PC-9 (cell line): ENCODE results near the gene IFNA17. TPM values are rescaled to one million over a fixed set of nuclear protein-coding genes. Genes with fewer than 3 reads are reported as not detected.
"Not testable (repeated sequence)": the region's sequence is repeated elsewhere in the genome, so short reads cannot be mapped to it uniquely, and the experiment has no call there.

Experiments used
- BruUV-seq: library from RNA; stranded (reverse); fragments of 400-500 nt; replicated peaks from 2 replicates; lab custom pipeline; 2021; lab: Mats Ljungman, UMichigan
- CTCF ChIA-PET: fragments of 300-600 bp; sonication (Branson Sonifier 250); formaldehyde crosslinking; loops from one replicate; lab custom pipeline; 2022; ENCODE audit warnings: antibody characterized with exemption; lab: Charles Lee
- POLR2A ChIA-PET: fragments of 300-600 bp; sonication (Branson Sonifier 250); formaldehyde crosslinking; loops from one replicate; lab custom pipeline; 2022; ENCODE audit warnings: antibody characterized with exemption; ENCODE audit not compliant: unreplicated experiment; lab: Charles Lee
- DNase-seq, 2 experiments: peaks; one replicate each; pipeline versions ENCODE4 v3.0.0 to v3.0.0-alpha.2; 2015 to 2022; ENCODE audit warnings: mixed read lengths in 1 of 2
- H2AFZ ChIP-seq: fragments of 200-600 bp; sonication (generic); 2 replicates; pipeline ENCODE4 v1.8.1; 2017; ENCODE audit warnings: antibody characterized with exemption
- H3F3A ChIP-seq: fragments of 200-600 bp; sonication (generic); 2 replicates; pipeline ENCODE4 v1.8.1; 2017; ENCODE audit warnings: antibody characterized with exemption, mild to moderate bottlenecking, low read depth; ENCODE audit not compliant: insufficient read depth
- H3K27ac ChIP-seq: fragments of 200-600 bp; sonication (generic); 2 replicates; pipeline ENCODE4 v1.6.1; 2016; ENCODE audit warnings: mixed run types
- H3K27me3 ChIP-seq: fragments of 200-600 bp; sonication (generic); 2 replicates; pipeline ENCODE4 v1.6.1; 2016; ENCODE audit warnings: low read depth, mixed run types; ENCODE audit not compliant: insufficient read depth
- H3K36me3 ChIP-seq: fragments of 200-600 bp; sonication (generic); 2 replicates; pipeline ENCODE4 v1.6.1; 2016; ENCODE audit warnings: low read depth, mixed run types
- H3K4me1 ChIP-seq: fragments of 200-600 bp; sonication (generic); replicated peaks from 2 replicates; pipeline ENCODE4 v1.6.1; 2016; ENCODE audit warnings: mixed run types; ENCODE audit not compliant: insufficient read depth
- H3K4me2 ChIP-seq: fragments of 200-600 bp; sonication (generic); 2 replicates; pipeline ENCODE4 v1.6.1; 2017; ENCODE audit warnings: mixed run types
- H3K4me3 ChIP-seq: fragments of 200-600 bp; sonication (generic); 2 replicates; pipeline ENCODE4 v1.6.1; 2016; ENCODE audit warnings: mixed run types
- H3K79me2 ChIP-seq: fragments of 200-600 bp; sonication (generic); 2 replicates; pipeline ENCODE4 v1.6.1; 2017; ENCODE audit warnings: low read depth, mixed run types
- H3K9me2 ChIP-seq: fragments of 200-600 bp; sonication (generic); 2 replicates; pipeline ENCODE4 v1.8.1; 2017; ENCODE audit warnings: mild to moderate bottlenecking; ENCODE audit not compliant: insufficient read depth
- H3K9me3 ChIP-seq: fragments of 200-600 bp; sonication (generic); 2 replicates; pipeline ENCODE4 v1.8.1; 2016; ENCODE audit warnings: low read depth; ENCODE audit not compliant: insufficient read depth
- H4K20me1 ChIP-seq: fragments of 200-600 bp; sonication (generic); 2 replicates; pipeline ENCODE4 v1.8.1; 2017; ENCODE audit not compliant: insufficient read depth
- intact Hi-C: fragments of 100-400 bp; cut with micrococcal nuclease; formaldehyde crosslinking; loops from one replicate; pipeline ENCODE4 v1.10.0; 2022; ENCODE audit not compliant: unreplicated experiment
- total RNA-seq: library from RNA; stranded (reverse); gene quantifications from 2 replicates; pipeline ENCODE4 v1.2.3, GENCODE V29; 2021
- TF ChIP-seq, protein P1 (sequence below): fragments of 200-600 bp; sonication (generic); conservative IDR thresholded peaks from 2 replicates; pipeline ENCODE4 v1.6.1; 2017; ENCODE audit warnings: mixed run types, antibody characterized with exemption, mild to moderate bottlenecking, moderate library complexity

The IFNA17 gene
- total RNA-seq, 1 experiment from 2014 or later = not detected

DNA sequence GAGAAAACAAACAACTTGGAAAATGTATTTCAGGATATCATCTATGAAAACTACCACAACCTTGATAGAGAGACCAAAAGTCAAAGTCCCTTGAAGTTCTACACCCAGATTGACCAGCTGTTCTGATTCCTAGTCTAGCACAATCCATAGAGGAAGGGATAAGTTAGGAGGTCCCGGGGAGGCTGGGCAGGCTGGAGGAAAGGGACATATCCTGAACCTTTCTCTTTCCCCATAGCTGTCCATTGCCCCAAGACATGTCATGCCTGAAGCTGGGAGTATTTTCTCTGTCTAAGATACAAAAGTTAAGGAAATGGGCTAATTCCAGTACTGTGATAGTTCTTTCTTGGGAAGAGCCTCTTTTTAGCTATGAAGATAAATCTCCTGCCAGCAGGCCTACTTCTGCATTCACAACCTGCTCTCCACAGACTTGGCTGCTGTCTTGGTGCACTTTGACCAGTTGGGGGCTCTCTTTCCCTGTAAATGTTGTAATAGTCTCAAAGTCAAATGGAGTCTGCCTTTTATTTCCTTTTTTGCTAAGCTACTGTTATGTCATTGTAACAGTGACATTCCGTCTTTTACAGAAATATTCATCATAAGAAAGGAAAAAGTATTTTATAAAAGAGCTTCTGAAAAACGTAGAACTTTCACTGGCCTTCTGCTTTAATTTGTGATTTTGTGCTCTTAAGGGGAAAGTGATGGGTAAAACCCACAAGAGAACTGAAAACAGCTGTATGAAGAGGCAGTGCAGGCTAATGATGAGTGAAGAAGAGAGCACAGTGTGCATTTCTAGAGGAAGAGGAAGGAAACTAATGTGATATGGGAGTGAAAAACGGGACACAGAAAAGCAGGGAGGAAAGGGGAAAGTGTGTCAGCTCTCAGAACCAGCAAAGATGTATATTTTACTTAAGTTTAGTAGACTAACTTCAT lies 44.9 kb downstream of the IFNA17 start:
- H3K36me3 ChIP-seq, H3K27me3 ChIP-seq, H3K9me2 ChIP-seq, H3K4me2 ChIP-seq, H2AFZ ChIP-seq, intact Hi-C loops, H4K20me1 ChIP-seq, H3K4me1 ChIP-seq, H3K79me2 ChIP-seq, H3K27ac ChIP-seq, H3K9me3 ChIP-seq, BruUV-seq, POLR2A ChIA-PET, H3F3A ChIP-seq, CTCF ChIA-PET, H3K4me3 ChIP-seq: not testable (repeated sequence)
- peak in 1 of 2 experiments; percentile 1 for DNase-seq
- TF ChIP-seq, protein P1, sequence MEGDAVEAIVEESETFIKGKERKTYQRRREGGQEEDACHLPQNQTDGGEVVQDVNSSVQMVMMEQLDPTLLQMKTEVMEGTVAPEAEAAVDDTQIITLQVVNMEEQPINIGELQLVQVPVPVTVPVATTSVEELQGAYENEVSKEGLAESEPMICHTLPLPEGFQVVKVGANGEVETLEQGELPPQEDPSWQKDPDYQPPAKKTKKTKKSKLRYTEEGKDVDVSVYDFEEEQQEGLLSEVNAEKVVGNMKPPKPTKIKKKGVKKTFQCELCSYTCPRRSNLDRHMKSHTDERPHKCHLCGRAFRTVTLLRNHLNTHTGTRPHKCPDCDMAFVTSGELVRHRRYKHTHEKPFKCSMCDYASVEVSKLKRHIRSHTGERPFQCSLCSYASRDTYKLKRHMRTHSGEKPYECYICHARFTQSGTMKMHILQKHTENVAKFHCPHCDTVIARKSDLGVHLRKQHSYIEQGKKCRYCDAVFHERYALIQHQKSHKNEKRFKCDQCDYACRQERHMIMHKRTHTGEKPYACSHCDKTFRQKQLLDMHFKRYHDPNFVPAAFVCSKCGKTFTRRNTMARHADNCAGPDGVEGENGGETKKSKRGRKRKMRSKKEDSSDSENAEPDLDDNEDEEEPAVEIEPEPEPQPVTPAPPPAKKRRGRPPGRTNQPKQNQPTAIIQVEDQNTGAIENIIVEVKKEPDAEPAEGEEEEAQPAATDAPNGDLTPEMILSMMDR = peak; percentile 16; the same call in 1 of the 2 replicates

Other genes with a start within 250 kb of the IFNA17 start
- 2.4 and 4.5 TPM in 2 replicates for gene HACD4, start 196.6 kb downstream of the IFNA17 start, total RNA-seq
- gene IFNB1, start 150.3 kb downstream of the IFNA17 start, total RNA-seq = not detected in 2 replicates
- not detected in 2 replicates for gene IFNW1, start 86.4 kb downstream of the IFNA17 start, total RNA-seq
- not detected in 2 replicates for gene IFNA21, start 61.6 kb downstream of the IFNA17 start, total RNA-seq
- not detected in 2 replicates for gene IFNA4, start 40.6 kb downstream of the IFNA17 start, total RNA-seq
- not detected in 2 replicates for gene IFNA7, start 26.0 kb downstream of the IFNA17 start, total RNA-seq
- not detected in 2 replicates for gene IFNA10, start 21.1 kb downstream of the IFNA17 start, total RNA-seq
- gene IFNA16, start 10.9 kb downstream of the IFNA17 start, total RNA-seq = not detected in 2 replicates
- gene IFNA14, start 11.8 kb upstream of the IFNA17 start, total RNA-seq = not detected in 2 replicates
- gene IFNA5, start 77.1 kb upstream of the IFNA17 start, total RNA-seq = not detected in 2 replicates
- gene KLHL9, start 107.2 kb upstream of the IFNA17 start, total RNA-seq = 9.1 and 10.5 TPM in 2 replicates
- not detected in 2 replicates for gene IFNA6, start 122.7 kb upstream of the IFNA17 start, total RNA-seq
- not detected in 2 replicates for gene IFNA13, start 139.8 kb upstream of the IFNA17 start, total RNA-seq
- not detected in 2 replicates for gene IFNA2, start 157.2 kb upstream of the IFNA17 start, total RNA-seq
- not detected in 2 replicates for gene IFNA8, start 180.9 kb upstream of the IFNA17 start, total RNA-seq
- gene IFNA1, start 212.2 kb upstream of the IFNA17 start, total RNA-seq = not detected in 2 replicates